GM19240 (cell line): ENCODE data around the gene RAPGEF1.

Source experiments
- DNase-seq: peaks from one replicate; pipeline ENCODE4 v3.0.0; 2011; ENCODE audit warnings: low spot score; ENCODE audit not compliant: insufficient read length

RAPGEF1 gene

GRCh38 chr9:131706608-131706970, 33.3 kb downstream of the RAPGEF1 start:
- no peak for DNase-seq

GRCh38 chr9:131704988-131705387, 34.9 kb downstream of the RAPGEF1 start:
- no peak for DNase-seq

- no peak for DNase-seq
Observed at GRCh38 chr9:131704141-131704983, 35.5 kb downstream of the RAPGEF1 start.

- DNase-seq: no peak
Observed at GRCh38 chr9:131703697-131704096, 36.2 kb downstream of the RAPGEF1 start.

DNA sequence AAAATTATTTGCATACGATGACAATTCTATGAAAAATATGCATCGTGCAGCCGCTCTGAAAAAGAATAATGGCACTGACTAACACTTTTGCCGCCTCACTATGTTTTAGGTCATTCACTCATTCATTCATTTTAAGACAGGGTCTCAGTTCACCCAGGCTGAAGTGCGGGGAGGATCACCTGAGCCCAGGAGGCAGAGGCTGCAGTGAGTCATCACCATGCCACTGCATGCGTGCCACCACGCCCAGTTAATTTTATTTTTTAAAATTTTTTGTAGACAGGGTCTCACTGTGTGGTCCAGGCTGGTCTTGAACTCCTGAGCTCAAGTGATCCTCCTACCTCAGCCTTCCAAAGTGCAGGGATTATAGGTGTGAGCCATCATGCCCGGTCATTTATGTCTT, 37.0 kb downstream of the RAPGEF1 start:
- DNase-seq: no peak

- no peak for DNase-seq
Observed at GRCh38 chr9:131701789-131702337, 38.0 kb downstream of the RAPGEF1 start.

GRCh38 chr9:131701436-131701781, 38.5 kb downstream of the RAPGEF1 start:
- DNase-seq: no peak

- no peak for DNase-seq
Observed at GRCh38 chr9:131700765-131701435, 39.0 kb downstream of the RAPGEF1 start.

GRCh38 chr9:131700076-131700475, 39.8 kb downstream of the RAPGEF1 start:
- no peak for DNase-seq

DNA sequence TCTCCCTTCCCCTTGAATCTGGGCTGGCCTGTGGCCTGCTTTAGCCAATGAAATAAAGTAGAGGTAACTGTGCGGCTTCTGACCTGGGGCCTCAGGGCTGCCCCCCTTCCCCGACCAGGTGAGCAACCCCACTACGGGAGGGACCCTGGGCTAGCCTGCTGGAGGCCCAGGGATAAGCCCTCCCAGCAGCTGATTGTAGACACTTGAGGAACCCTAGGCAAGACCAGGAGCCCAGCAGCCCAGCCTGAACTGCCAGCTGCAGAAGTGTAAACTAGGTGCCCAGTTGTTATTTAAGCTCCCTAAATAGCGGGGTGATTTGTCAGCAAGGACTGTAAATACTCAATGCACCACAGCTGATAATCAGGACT, 41.3 kb downstream of the RAPGEF1 start:
- no peak for DNase-seq

DNA sequence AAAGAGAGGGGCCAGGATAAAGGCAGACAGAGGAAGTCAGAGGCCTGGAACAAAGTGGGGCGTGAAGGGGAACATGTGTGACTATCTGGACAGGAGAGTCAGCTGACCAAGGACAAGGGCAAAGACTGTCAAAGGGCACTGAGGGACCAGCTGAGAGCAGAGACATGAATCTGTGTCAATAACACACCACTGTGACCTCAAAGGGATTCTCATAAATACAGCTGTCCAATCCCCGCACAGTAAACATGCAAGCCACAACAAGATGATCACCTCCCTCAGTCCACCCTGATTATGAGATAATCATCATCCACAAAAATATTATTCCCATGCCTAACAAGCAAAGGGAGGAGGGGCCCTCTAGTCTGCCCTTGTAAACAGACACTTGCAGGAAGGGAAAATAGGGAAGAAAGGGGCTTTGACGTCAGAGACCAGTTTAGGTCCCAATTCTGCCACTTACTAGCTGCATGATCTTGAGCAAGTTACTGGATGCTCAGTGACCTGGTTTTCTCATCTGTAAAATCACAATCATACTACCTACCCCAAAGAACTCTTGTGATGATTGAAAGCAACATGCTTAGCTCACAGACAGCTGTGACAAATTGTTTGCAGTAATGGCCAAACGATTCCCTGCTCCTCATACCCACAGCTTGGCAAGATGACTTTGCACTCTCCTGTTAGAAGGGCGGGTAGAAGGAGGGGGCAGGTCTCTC, 41.8 kb downstream of the RAPGEF1 start:
- DNase-seq: no peak

DNA sequence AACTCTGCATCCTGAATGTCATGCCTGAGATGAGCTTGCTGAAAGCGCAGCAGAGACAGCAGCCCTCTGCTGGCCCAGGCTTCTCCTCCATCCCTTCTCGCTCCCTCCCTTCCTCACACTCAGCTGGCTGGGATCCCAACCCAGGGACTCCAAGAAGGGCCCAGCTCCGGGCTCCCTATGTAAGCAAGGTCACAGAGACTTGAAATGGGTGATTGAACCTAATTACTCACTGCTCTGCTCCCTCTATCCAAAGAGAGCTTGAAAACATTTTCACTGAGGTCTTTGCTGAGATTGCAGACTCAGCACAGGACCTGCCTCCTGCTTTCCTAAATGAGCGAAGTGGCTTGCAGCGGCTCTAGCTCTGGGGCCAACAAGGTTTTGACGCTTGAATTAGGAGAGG, 42.8 kb downstream of the RAPGEF1 start:
- no peak for DNase-seq

DNA sequence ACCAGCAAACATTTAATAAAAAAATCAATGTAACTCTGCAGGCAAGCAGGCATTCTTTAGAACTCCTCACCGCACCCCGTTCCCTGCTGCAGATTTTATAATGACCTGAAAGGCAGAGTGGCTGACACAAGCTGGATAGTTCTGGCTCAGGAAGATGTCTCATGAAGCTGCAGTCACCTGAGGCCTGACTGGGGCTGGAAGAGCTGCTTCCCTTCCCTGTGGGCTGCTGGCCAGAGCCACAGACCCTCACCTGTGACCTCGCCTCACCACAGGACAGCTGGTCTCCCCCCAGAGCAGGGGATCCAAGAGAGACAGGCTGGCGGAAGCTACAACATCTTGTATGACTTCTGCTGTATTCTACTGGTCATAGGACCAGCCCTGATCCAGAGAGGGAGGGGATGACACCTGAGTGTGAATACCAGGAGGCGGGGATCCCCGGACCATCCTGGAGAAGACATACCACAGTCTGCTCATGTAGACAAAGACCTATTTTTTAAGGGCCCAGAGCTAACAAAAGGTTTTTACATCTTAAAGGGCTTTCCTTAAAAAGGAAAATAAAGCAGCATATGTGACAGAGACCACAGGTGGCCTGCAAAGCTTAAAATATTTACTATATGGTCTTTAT, 43.9 kb downstream of the RAPGEF1 start:
- DNase-seq: no peak

GRCh38 chr9:131695366-131695765, 44.5 kb downstream of the RAPGEF1 start:
- DNase-seq: no peak

GRCh38 chr9:131693651-131694597, 46.0 kb downstream of the RAPGEF1 start:
- DNase-seq: no peak

DNA sequence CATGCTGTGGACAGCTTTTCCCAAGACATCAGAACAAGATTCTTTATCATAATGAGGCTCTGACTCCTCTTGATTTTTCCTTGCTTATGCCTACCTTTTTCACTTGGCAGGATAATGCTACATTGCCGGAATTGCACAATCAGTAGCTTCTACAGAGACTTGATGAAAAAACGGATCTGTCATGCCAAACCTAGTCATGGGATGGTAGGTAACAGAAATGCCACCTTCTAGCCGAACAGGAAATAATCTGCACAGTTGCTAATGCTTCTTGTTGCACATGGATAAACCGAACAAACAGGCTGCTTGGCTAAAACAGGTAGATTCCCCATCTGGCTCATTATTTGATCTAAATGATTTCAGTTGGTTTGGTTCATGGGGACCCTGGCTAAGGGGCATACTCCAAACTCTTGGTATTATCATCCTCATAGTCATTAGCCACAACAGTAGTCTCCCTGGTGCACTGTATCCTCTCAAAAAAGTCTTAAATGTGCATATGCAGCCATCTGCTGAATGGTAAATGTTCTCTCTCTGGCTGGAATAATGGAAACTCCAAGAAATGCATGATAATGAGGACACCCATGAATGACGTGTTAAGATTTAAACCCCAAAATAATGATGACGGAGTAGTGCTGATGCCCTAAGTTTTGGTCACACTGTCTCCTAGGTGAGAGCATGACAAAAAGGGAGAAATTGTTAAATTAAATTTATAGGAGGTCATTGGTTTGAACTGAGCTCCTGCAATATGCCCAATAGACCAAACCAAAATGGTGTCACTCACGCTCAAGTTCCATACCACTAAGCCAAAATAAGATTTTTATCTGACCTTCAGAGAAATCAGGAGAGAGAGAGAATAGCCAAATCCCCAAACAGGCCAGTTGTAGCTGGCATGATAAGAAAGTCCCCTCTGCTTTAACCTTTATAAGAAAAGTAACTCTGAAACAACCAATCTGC, 47.0 kb downstream of the RAPGEF1 start:
- no peak for DNase-seq

- no peak for DNase-seq
Observed at GRCh38 chr9:131691969-131692611, 47.8 kb downstream of the RAPGEF1 start.

GRCh38 chr9:131690941-131691573, 48.8 kb downstream of the RAPGEF1 start:
- no peak for DNase-seq
